SK-N-SH (cell line): ENCODE results near the gene GPR146. TPM values are rescaled to one million over a fixed set of nuclear protein-coding genes. Genes with fewer than 3 reads are reported as not detected.
A peak's percentile ranks its signal among the peaks of the same experiment; 100 is the strongest.

Experiments used
- CTCF ChIA-PET: fragments of 300-600, 350-600 bp; formaldehyde crosslinking; extraction: SDS; loops from one replicate; lab custom pipeline; 2021; lab: Yijun Ruan, JAX
- POLR2A ChIA-PET: fragments of 350-600 bp; sonication (Branson Sonifier 250); formaldehyde crosslinking; extraction: SDS; loops from one replicate; lab custom pipeline; 2020; ENCODE audit warnings: antibody characterized with exemption, inconsistent platforms; lab: Yijun Ruan, JAX
- DNase-seq: peaks from one replicate; pipeline ENCODE4 v3.0.0; 2012
- H2AFZ ChIP-seq: fragments of 200-600 bp; sonication (generic); 2 replicates; pipeline ENCODE4 v1.8.1; 2016; ENCODE audit warnings: antibody characterized with exemption, mild to moderate bottlenecking, low read depth
- H3F3A ChIP-seq: fragments of 200-600 bp; sonication (generic); replicated peaks from 2 replicates; pipeline ENCODE3; 2016; ENCODE audit warnings: antibody characterized with exemption, mild to moderate bottlenecking; ENCODE audit not compliant: insufficient read depth
- H3K27ac ChIP-seq, 2 experiments: fragments of 200-500 bp in 1 of 2; fragments of 200-600 bp in 1 of 2; sonication (Bioruptor generic) in 1 of 2; sonication (generic), shearing (Covaris generic) in 1 of 2; 2 replicates each; pipeline versions ENCODE4 v1.5.1 to v1.6.1; 2014 to 2016; ENCODE audit warnings: low read depth in 2 of 2, inconsistent platforms in 1 of 2, low read length in 1 of 2, mild to moderate bottlenecking in 1 of 2, mixed read lengths in 1 of 2
- H3K27me3 ChIP-seq: fragments of 200-600 bp; sonication (generic), shearing (Covaris generic); 2 replicates; pipeline ENCODE4 v1.6.1; 2016; ENCODE audit warnings: mixed run types; ENCODE audit not compliant: insufficient read depth
- H3K36me3 ChIP-seq, 2 experiments: fragments of 200-500 bp in 1 of 2; fragments of 200-600 bp in 1 of 2; sonication (Bioruptor generic) in 1 of 2; sonication (generic) in 1 of 2; replicated peaks in 1 of 2; 2 replicates each; pipeline versions ENCODE3 to v1.5.1; 2014 to 2016; ENCODE audit warnings: low read length in 1 of 2, mild to moderate bottlenecking in 1 of 2; ENCODE audit not compliant: insufficient read depth in 2 of 2, control insufficient read depth in 1 of 2
- H3K4me1 ChIP-seq, 2 experiments: fragments of 200-500 bp in 1 of 2; fragments of 200-600 bp in 1 of 2; sonication (Bioruptor generic) in 1 of 2; sonication (generic), shearing (Covaris generic) in 1 of 2; 2 replicates each; pipeline versions ENCODE4 v1.5.1 to v1.6.1; 2014 to 2016; ENCODE audit warnings: low read depth in 1 of 2, low read length in 1 of 2, mixed run types in 1 of 2; ENCODE audit not compliant: insufficient read depth in 2 of 2, control insufficient read depth in 1 of 2
- H3K4me2 ChIP-seq: fragments of 200-600 bp; sonication (generic), shearing (Covaris generic); 2 replicates; pipeline ENCODE4 v1.6.1; 2017; ENCODE audit warnings: mixed run types
- H3K4me3 ChIP-seq, 2 experiments: fragments of 200-500 bp in 1 of 2; fragments of 200-600 bp in 1 of 2; sonication (Bioruptor generic) in 1 of 2; sonication (generic), shearing (Covaris generic) in 1 of 2; 2 replicates each; pipeline versions ENCODE4 v1.5.1 to v1.8.1; 2014 to 2016; ENCODE audit warnings: low read depth in 2 of 2, inconsistent platforms in 1 of 2, low read length in 1 of 2, mild to moderate bottlenecking in 1 of 2, mixed read lengths in 1 of 2, moderate library complexity in 1 of 2
- H3K79me2 ChIP-seq: fragments of 200-600 bp; sonication (generic); 2 replicates; pipeline ENCODE4 v1.8.1; 2017; ENCODE audit warnings: mild to moderate bottlenecking; ENCODE audit not compliant: insufficient read depth
- H3K9ac ChIP-seq: fragments of 200-600 bp; sonication (generic); 2 replicates; pipeline ENCODE4 v1.6.1; 2017; ENCODE audit warnings: mixed run types
- H3K9me2 ChIP-seq: fragments of 200-600 bp; sonication (generic); 2 replicates; pipeline ENCODE4 v1.6.1; 2017; ENCODE audit warnings: mixed run types
- H3K9me3 ChIP-seq: fragments of 200-600 bp; sonication (generic); 2 replicates; pipeline ENCODE4 v1.6.1; 2017; ENCODE audit warnings: mixed run types, mild to moderate bottlenecking, moderate library complexity
- H4K20me1 ChIP-seq: fragments of 200-600 bp; sonication (generic); 2 replicates; pipeline ENCODE4 v1.6.1; 2017; ENCODE audit warnings: mild to moderate bottlenecking, mixed run types; ENCODE audit not compliant: insufficient read depth
- ELF1 ChIP-seq: IDR thresholded peaks from 2 replicates; pipeline ENCODE4 v1.4.0; 2012
- EZH2phosphoT487 ChIP-seq: fragments of 200-600 bp; sonication (generic); IDR thresholded peaks from 2 replicates; pipeline ENCODE4 v1.6.1; 2017; ENCODE audit warnings: low read depth, mixed run types, mild to moderate bottlenecking, antibody characterized with exemption, moderate library complexity, borderline replicate concordance
- FOXJ3 ChIP-seq: sonication (generic); formaldehyde crosslinking; IDR thresholded peaks from 2 replicates; pipeline ENCODE4 v1.5.1; 2020; ENCODE audit warnings: mild to moderate bottlenecking, missing genetic modification reagents
- NFIC ChIP-seq: IDR thresholded peaks from 2 replicates; pipeline ENCODE4 v1.4.0; 2012; ENCODE audit warnings: borderline replicate concordance
- RAD21 ChIP-seq: IDR thresholded peaks from 2 replicates; pipeline ENCODE4 v1.6.1; 2012; ENCODE audit warnings: mild to moderate bottlenecking, low read length
- TEAD4 ChIP-seq: IDR thresholded peaks from 2 replicates; pipeline ENCODE4 v1.4.0; 2012; ENCODE audit warnings: mild to moderate bottlenecking, borderline replicate concordance; ENCODE audit not compliant: insufficient read depth
- WGBS: methylation state at CpG from one replicate; pipeline ENCODE4 v1.1.6; 2017; ENCODE audit warnings: low lambda C conversion rate; 5-methylcytosine and 5-hydroxymethylcytosine counted together
- polyA plus RNA-seq, 3 experiments: library from polyadenylated mRNA; depleted of rRNA; stranded (reverse); fragments of >200 nt; gene quantifications; 2 replicates each; pipeline ENCODE4 v1.2.3, GENCODE V29; 2012
- TF ChIP-seq, protein P1 (sequence below): IDR thresholded peaks from 2 replicates; pipeline ENCODE4 v1.6.1; 2012; ENCODE audit warnings: mild to moderate bottlenecking, low read depth, low read length, moderate library complexity
- TF ChIP-seq, protein P2 (sequence below): IDR thresholded peaks from 2 replicates; pipeline ENCODE4 v1.4.0; 2012; ENCODE audit warnings: low read depth, borderline replicate concordance
- TF ChIP-seq, protein P3 (sequence below): IDR thresholded peaks from 2 replicates; pipeline ENCODE4 v1.4.0; 2012; ENCODE audit warnings: low read depth, borderline replicate concordance
- TF ChIP-seq, protein P4 (sequence below): IDR thresholded peaks from 2 replicates; pipeline ENCODE4; 2012

GPR146 gene
- polyA plus RNA-seq, 1 of the 3 experiments (the other 2 are of a cell fraction) = 1.4 TPM

DNA sequence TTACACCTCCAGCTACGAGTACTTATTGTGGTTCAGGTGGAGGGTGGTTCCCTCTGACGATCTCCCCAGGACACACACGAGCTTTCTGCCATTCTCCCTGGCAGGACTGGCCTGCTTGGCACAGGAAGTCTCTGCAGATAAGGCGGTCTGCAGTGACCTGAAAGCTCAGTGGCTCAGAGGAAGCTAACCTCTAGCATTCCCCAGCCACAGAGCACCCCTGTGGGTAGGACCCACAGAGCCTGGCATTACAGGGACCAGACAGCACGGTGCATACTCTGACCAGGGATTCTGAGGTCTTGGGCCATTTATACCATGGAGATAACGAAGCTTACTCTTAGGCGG is 1.9 kb upstream of the GPR146 start (continued):
- TF ChIP-seq, protein P1, sequence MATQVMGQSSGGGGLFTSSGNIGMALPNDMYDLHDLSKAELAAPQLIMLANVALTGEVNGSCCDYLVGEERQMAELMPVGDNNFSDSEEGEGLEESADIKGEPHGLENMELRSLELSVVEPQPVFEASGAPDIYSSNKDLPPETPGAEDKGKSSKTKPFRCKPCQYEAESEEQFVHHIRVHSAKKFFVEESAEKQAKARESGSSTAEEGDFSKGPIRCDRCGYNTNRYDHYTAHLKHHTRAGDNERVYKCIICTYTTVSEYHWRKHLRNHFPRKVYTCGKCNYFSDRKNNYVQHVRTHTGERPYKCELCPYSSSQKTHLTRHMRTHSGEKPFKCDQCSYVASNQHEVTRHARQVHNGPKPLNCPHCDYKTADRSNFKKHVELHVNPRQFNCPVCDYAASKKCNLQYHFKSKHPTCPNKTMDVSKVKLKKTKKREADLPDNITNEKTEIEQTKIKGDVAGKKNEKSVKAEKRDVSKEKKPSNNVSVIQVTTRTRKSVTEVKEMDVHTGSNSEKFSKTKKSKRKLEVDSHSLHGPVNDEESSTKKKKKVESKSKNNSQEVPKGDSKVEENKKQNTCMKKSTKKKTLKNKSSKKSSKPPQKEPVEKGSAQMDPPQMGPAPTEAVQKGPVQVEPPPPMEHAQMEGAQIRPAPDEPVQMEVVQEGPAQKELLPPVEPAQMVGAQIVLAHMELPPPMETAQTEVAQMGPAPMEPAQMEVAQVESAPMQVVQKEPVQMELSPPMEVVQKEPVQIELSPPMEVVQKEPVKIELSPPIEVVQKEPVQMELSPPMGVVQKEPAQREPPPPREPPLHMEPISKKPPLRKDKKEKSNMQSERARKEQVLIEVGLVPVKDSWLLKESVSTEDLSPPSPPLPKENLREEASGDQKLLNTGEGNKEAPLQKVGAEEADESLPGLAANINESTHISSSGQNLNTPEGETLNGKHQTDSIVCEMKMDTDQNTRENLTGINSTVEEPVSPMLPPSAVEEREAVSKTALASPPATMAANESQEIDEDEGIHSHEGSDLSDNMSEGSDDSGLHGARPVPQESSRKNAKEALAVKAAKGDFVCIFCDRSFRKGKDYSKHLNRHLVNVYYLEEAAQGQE = no peak
- no peak for TF ChIP-seq RAD21
- no peak for TF ChIP-seq EZH2phosphoT487
- TF ChIP-seq, protein P2, sequence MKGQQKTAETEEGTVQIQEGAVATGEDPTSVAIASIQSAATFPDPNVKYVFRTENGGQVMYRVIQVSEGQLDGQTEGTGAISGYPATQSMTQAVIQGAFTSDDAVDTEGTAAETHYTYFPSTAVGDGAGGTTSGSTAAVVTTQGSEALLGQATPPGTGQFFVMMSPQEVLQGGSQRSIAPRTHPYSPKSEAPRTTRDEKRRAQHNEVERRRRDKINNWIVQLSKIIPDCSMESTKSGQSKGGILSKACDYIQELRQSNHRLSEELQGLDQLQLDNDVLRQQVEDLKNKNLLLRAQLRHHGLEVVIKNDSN = no peak
- TF ChIP-seq, protein P3, sequence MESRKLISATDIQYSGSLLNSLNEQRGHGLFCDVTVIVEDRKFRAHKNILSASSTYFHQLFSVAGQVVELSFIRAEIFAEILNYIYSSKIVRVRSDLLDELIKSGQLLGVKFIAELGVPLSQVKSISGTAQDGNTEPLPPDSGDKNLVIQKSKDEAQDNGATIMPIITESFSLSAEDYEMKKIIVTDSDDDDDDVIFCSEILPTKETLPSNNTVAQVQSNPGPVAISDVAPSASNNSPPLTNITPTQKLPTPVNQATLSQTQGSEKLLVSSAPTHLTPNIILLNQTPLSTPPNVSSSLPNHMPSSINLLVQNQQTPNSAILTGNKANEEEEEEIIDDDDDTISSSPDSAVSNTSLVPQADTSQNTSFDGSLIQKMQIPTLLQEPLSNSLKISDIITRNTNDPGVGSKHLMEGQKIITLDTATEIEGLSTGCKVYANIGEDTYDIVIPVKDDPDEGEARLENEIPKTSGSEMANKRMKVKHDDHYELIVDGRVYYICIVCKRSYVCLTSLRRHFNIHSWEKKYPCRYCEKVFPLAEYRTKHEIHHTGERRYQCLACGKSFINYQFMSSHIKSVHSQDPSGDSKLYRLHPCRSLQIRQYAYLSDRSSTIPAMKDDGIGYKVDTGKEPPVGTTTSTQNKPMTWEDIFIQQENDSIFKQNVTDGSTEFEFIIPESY = no peak
- no peak for TF ChIP-seq FOXJ3
- no peak for TF ChIP-seq NFIC
- TF ChIP-seq TEAD4 = no peak

DNA sequence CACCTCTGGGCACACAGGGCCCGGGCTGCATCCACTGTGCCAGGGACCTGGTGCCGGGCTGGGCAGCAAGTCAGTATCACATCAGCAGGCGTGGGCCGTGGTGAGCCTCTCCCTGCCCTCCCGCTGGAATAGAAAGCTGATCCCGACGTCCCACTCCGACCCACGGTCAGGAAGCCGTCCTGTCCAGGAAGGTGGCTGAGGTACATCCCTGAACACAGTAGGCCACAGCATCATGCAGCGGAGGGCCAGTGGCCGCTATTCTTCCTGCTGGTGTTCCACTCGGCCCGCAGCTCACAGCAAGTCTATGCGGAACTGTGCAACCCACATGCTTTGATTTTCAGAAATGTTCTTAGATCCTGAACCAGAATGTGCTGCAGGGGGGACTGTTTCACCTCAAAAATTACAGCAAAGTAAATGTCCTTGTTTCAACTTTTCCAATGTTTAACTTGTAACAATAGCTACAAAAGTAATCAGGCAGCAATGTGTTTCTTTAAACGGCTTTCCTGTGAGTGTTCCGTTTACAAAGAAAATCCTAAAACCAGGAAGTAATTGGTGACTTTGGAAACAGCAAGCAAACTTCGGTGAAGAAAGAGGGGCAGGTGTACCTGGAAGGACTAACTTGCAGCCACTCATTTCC is 676 bp upstream of the GPR146 start:
- H3K9me3 ChIP-seq = no peaks in the 10 kb centered on the region
- no peak for DNase-seq
- H3K79me2 ChIP-seq = no peaks in the 10 kb centered on the region; the same call in none of the 2 replicates
- no peaks in the 10 kb centered on the region for H3K27me3 ChIP-seq
- peak overlapping the region; percentile 74 for H2AFZ ChIP-seq
- ChIA-PET CTCF (interaction anchor here (0.8 to 27.8 kb wide), 22 partner anchors 11 to 166 kb away, joined by 3 to 756 read pairs (median 5); partner anchors contain the start of gene GPER1), POLR2A (interaction anchor here (1.0 to 1.7 kb wide), 2 partner anchors 16 to 90 kb away, joined by 4 to 5 read pairs; no protein-coding TSS in a partner anchor)
- whole genome bisulfite sequencing = 90% methylated on average over 15 of the region's 18 CpGs
- H3K9me2 ChIP-seq = no peaks in the 10 kb centered on the region
- 0 out of 2 replicates have a peak, but pooled peaks have one; percentile 20 for TF ChIP-seq ELF1
- TF ChIP-seq, protein P4, sequence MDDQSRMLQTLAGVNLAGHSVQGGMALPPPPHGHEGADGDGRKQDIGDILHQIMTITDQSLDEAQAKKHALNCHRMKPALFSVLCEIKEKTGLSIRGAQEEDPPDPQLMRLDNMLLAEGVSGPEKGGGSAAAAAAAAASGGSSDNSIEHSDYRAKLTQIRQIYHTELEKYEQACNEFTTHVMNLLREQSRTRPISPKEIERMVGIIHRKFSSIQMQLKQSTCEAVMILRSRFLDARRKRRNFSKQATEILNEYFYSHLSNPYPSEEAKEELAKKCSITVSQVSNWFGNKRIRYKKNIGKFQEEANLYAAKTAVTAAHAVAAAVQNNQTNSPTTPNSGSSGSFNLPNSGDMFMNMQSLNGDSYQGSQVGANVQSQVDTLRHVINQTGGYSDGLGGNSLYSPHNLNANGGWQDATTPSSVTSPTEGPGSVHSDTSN = no peak
- H3K36me3 ChIP-seq = no peaks in the 10 kb centered on the region
- peaks cover 21% of the 10 kb centered on the region for H3F3A ChIP-seq
- peaks cover 16 to 74% of the 10 kb centered on the region in 2 experiments for H3K4me1 ChIP-seq
- peak overlapping the region; percentile 50 to 79 for H3K4me3 ChIP-seq
- H3K9ac ChIP-seq = peak overlapping the region; percentile 27
- H4K20me1 ChIP-seq = peaks cover 35% of the 10 kb centered on the region
- peak overlapping the region; percentile 59 to 81 for H3K27ac ChIP-seq
- H3K4me2 ChIP-seq = peak overlapping the region; percentile 75
